Pancreas (tissue), 10 donors: Measurements from ENCODE around the gene C5orf63. TPM values are rescaled to one million over a fixed set of nuclear protein-coding genes. Genes with fewer than 3 reads are reported as not detected.
"Not testable (repeated sequence)": the region's sequence is repeated elsewhere in the genome, so short reads cannot be mapped to it uniquely, and the experiment has no call there.

Experiments
- ATAC-seq, 4 donors: fragments of 200-7000 bp; cut with Tn5 transposase; one replicate each; pipeline versions ENCODE4 v1.8.0 to v1.9.1; 2020; ENCODE audit warnings: mild to moderate bottlenecking in 4 of 4, moderate library complexity in 4 of 4
- DNase-seq, 6 donors: peaks; one replicate each; pipeline ENCODE4 v3.0.0-alpha.2; 2020
- FAIRE-seq: peaks from 2 replicates; lab custom pipeline; 2012; peaks lifted over from hg19 to GRCh38; lab: Jason Lieb, UNC
- H3K27ac ChIP-seq, 4 donors: fragments of 200-600 bp; sonication (generic); 1 replicate in 3 of 4; 2 replicates in 1 of 4; pipeline versions ENCODE4 v1.5.0 to v1.8.0; 2020
- H3K27me3 ChIP-seq, 4 donors: fragments of 200-600 bp; one replicate each; pipeline ENCODE4 v1.8.0; 2021
- H3K36me3 ChIP-seq, 3 donors: fragments of 200-600 bp; sonication (generic) in 1 of 3; one replicate each; pipeline versions ENCODE4 v1.5.0 to v1.8.0; 2020 to 2021
- H3K4me1 ChIP-seq, 3 donors: fragments of 200-600 bp; one replicate each; pipeline ENCODE4 v1.8.0; 2021
- H3K4me3 ChIP-seq, 4 donors: fragments of 200-600 bp; sonication (generic) in 2 of 4; one replicate each; pipeline versions ENCODE4 v1.5.0 to v1.8.0; 2020 to 2021
- H3K9me3 ChIP-seq, 4 donors: fragments of 200-600 bp; one replicate each; pipeline ENCODE4 v1.8.0; 2021
- CTCF ChIP-seq, 4 donors: fragments of 200-600 bp; sonication (generic) in 3 of 4; IDR thresholded peaks; one replicate each; pipeline versions ENCODE4 v1.5.0 to v1.8.0; 2021; ENCODE audit warnings: antibody characterized with exemption in 4 of 4
- WGBS, 2 donors: extraction: QIAGEN DNeasy Blood & Tissue Kit; methylation state at CpG; one replicate each; pipeline ENCODE4 v1.1.7; 2013; 5-methylcytosine and 5-hydroxymethylcytosine counted together
- intact Hi-C, 3 donors: fragments of 100-400 bp; cut with DNase I; formaldehyde crosslinking; loops; one replicate each; pipeline versions ENCODE4 v1.11.1 to v1.14.2; 2022
- polyA plus RNA-seq, 2 donors: library from polyadenylated mRNA; stranded (reverse); fragments of 200-250 nt; gene quantifications; one replicate each; pipeline ENCODE4 v1.2.3, GENCODE V29; 2013
- total RNA-seq, 6 donors: library from RNA; stranded (reverse); fragmentation: NEBNext Ultra II Directional in 4 of 6; extraction: Animal tissue kit (Norgen Biotek cat#: 25700) in 4 of 6; gene quantifications; one replicate each; pipeline versions ENCODE4 v1.2.1 to v1.2.4, GENCODE V29; 2021 to 2023
- donor health status: healthy with polysubstance abuse.
- donor health status: DM: no; HTN: no; CAD: no; lungs with moderate emphysema.
- donor health status: DM: no; HTN: no; CAD: no.
- donor health status: control.
- donor health status: control.
- donor health status: Bipolar disorder and iron deficiency.
- donor health status: DM: yes; HTN: yes; CAD: no.
- donor health status: DM: no; HTN: no; CAD: no.
- donor health status: DM: no; HTN: no; CAD: no.
- donor health status: DM: yes; HTN: yes; CAD: no.

Gene C5orf63
- total and polyA plus RNA-seq, 8 donors, result 1.6 to 8.8 (median 3.5) TPM

GRCh38 chr5:127008300-127008975 is 64.9 kb downstream of the C5orf63 start:
- no peak for TF ChIP-seq CTCF (IDR thresholded peaks at IDR 0.05)
- FAIRE-seq (no peak), DNase-seq (no peak), ATAC-seq (no peak)
- 69 to 77% methylated on average over 6 of the region's 6 CpGs for WGBS, 2 donors
- Histone ChIP-seq H3K27me3 (no peaks in the 10 kb centered on the region), H3K36me3 (no peaks in the 10 kb centered on the region), H3K4me3 (no peak overlapping the region), H3K9me3 (no peaks in the 10 kb centered on the region), H3K27ac (no peak overlapping the region), H3K4me1 (peaks cover 0 to 7% (median 4%) of the 10 kb centered on the region in 3 donors)
- intact Hi-C loops, result no loop called here

DNA sequence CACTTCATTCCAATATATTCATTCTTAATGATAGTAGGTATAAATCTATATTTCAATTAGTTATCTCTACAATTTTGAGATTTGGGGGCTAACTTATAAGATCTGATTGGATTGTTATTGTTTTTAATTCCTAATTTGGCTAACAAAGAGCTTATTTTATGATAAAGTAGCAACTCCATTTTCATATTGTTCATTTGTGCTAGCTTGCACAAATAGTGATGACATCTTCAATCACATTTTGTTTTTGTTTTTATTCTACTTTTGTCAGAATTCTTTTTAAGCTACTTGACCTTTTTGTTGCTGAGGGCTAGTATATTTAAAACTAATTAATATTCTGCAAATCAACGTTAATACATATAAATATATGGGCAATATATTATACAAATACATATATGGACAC is 65.8 kb downstream of the C5orf63 start:
- FAIRE-seq, result no peak
- no peak for TF ChIP-seq CTCF (IDR thresholded peaks at IDR 0.05)

DNA sequence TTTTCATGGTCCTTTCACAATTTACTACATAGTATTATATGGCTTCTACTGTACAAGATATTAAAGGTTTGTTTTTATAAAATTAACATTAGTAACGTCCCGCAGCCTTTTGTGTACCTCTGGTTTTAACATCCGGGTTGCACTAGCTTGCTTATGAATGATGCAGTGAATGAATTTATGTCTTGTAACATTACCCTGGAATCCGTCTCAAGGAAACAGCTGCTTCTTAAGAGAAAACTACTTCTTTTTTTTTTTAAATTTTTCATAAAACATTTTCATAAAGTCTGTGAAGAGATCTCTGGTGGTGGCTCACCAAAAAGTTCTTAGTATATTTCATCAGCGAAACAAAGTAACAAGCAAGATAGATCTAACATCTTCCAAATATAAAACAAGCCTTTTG is 66.6 kb downstream of the C5orf63 start:
- ATAC-seq, result no peak
- H3K9me3 ChIP-seq, result no peaks in the 10 kb centered on the region
- FAIRE-seq, result peak; percentile 32
- no peaks in the 10 kb centered on the region for H3K36me3 ChIP-seq
- H3K4me3 ChIP-seq, result no peak overlapping the region
- peaks cover 0 to 7% (median 4%) of the 10 kb centered on the region in 3 donors for H3K4me1 ChIP-seq
- intact Hi-C loops, result no loop called here
- DNase-seq, result no peak
- no peak overlapping the region for H3K27ac ChIP-seq
- 79 to 84% methylated on average over 5 of the region's 5 CpGs for WGBS, 2 donors
- no peaks in the 10 kb centered on the region for H3K27me3 ChIP-seq
- TF ChIP-seq CTCF (IDR thresholded peaks at IDR 0.05), result no peak

More for the DNA sequence above, 65.8 kb downstream of the C5orf63 start:
- intact Hi-C loops, result no loop called here
- Histone ChIP-seq H3K36me3 (no peaks in the 10 kb centered on the region), H3K4me3 (no peak overlapping the region), H3K27ac (no peak overlapping the region), H3K9me3 (no peaks in the 10 kb centered on the region), H3K4me1 (peaks cover 0 to 7% (median 4%) of the 10 kb centered on the region in 3 donors), H3K27me3 (no peaks in the 10 kb centered on the region)
- 60 to 69% methylated on average over 1 of the region's 1 CpG for WGBS, 2 donors
- ATAC-seq (no peak), DNase-seq (no peak)

DNA sequence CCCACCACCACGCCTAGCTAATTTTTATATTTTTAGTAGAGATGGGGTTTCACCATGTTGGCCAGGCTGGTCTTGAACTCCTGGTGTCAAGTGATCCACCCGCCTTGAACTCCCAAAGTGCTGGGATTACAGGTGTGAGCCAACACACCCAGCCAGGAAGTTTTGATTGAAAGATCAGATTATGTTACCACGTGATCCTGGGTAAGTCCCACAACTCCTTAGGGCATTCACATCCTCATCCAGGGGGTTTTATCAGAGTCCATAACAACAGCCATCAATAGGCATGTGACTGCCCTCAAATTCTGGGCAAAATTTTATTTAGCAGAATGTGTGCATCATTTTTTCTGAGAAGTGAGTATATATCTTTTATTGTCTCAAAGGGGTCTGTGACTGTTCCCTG is 68.0 kb downstream of the C5orf63 start:
- H3K9me3 ChIP-seq, H3K4me1 ChIP-seq, DNase-seq, FAIRE-seq, intact Hi-C loops, ATAC-seq, H3K36me3 ChIP-seq, H3K27me3 ChIP-seq, H3K27ac ChIP-seq, H3K4me3 ChIP-seq: not testable (repeated sequence)
- WGBS, 2 donors, result 76 to 78% methylated on average over 3 of the region's 3 CpGs

GRCh38 chr5:127004721-127005120 is 68.6 kb downstream of the C5orf63 start:
- ATAC-seq, result no peak
- no peaks in the 10 kb centered on the region for H3K27me3 ChIP-seq
- no peaks in the 10 kb centered on the region for H3K36me3 ChIP-seq
- WGBS, 2 donors, result 88 to 95% methylated on average over 3 of the region's 3 CpGs
- intact Hi-C loops, result no loop called here
- H3K9me3 ChIP-seq, result no peaks in the 10 kb centered on the region
- H3K4me1 ChIP-seq, result peaks cover 0 to 7% (median 4%) of the 10 kb centered on the region in 3 donors
- no peak for FAIRE-seq
- no peak overlapping the region for H3K4me3 ChIP-seq
- TF ChIP-seq CTCF (IDR thresholded peaks at IDR 0.05), result no peak
- no peak for DNase-seq
- H3K27ac ChIP-seq, result peak overlapping the region in 1 of 4 donors; percentile 53
